GM23338 (cell line): ENCODE data around the gene MOK. TPM values are rescaled to one million over a fixed set of nuclear protein-coding genes. Genes with fewer than 3 reads are reported as not detected.

ENCODE experiments used
- ATAC-seq: fragments of 200-7000 bp; cut with Tn5 transposase; 3 replicates; pipeline ENCODE4 v1.9.1; 2020
- DNase-seq: peaks from one replicate; pipeline ENCODE4 v3.0.0-alpha.2; 2015; ENCODE audit warnings: low spot score
- H2AFZ ChIP-seq: fragments of 200-600 bp; sonication (generic); 2 replicates; pipeline ENCODE4 v1.8.0; 2016; ENCODE audit warnings: antibody characterized with exemption, mild to moderate bottlenecking, moderate library complexity
- H3F3A ChIP-seq: fragments of 200-600 bp; sonication (generic); replicated peaks from 2 replicates; pipeline ENCODE4 v1.8.0; 2017; ENCODE audit warnings: antibody characterized with exemption, mixed run types, low read depth
- H3K27ac ChIP-seq: fragments of 200-600 bp; sonication (generic); 2 replicates; pipeline ENCODE4 v1.6.1; 2016; ENCODE audit warnings: low read depth
- H3K27me3 ChIP-seq: fragments of 200-600 bp; sonication (generic); 2 replicates; pipeline ENCODE4 v1.8.0; 2016; ENCODE audit warnings: mild to moderate bottlenecking, mixed run types, moderate library complexity; ENCODE audit not compliant: insufficient read depth
- H3K36me3 ChIP-seq: fragments of 200-600 bp; sonication (generic); 2 replicates; pipeline ENCODE4 v1.8.0; 2016; ENCODE audit warnings: mild to moderate bottlenecking; ENCODE audit not compliant: insufficient read depth
- H3K4me1 ChIP-seq: fragments of 200-600 bp; sonication (generic); 2 replicates; pipeline ENCODE4 v1.8.0; 2016; ENCODE audit warnings: mild to moderate bottlenecking, moderate library complexity; ENCODE audit not compliant: insufficient read depth
- H3K4me2 ChIP-seq: fragments of 200-600 bp; sonication (generic); 2 replicates; pipeline ENCODE4 v1.7.1; 2017; ENCODE audit warnings: mixed run types
- H3K4me3 ChIP-seq: fragments of 200-600 bp; sonication (generic); 2 replicates; pipeline ENCODE4 v1.6.1; 2016; ENCODE audit warnings: mixed run types
- H3K79me2 ChIP-seq: fragments of 200-600 bp; sonication (generic); replicated peaks from 2 replicates; pipeline ENCODE4 v1.8.0; 2017; ENCODE audit warnings: mild to moderate bottlenecking; ENCODE audit not compliant: insufficient read depth
- H3K9me2 ChIP-seq: fragments of 200-600 bp; sonication (generic); 2 replicates; pipeline ENCODE4 v1.8.0; 2017; ENCODE audit not compliant: insufficient read depth
- H4K20me1 ChIP-seq: fragments of 200-600 bp; sonication (generic); replicated peaks from 2 replicates; pipeline ENCODE4 v1.8.0; 2017; ENCODE audit warnings: mild to moderate bottlenecking; ENCODE audit not compliant: insufficient read depth
- H3K27ac Mint-ChIP-seq: 2 replicates; pipeline ENCODE4 v1.8.0; 2020; ENCODE audit warnings: inconsistent platforms, mild to moderate bottlenecking, moderate library complexity, mixed read lengths
- H3K27me3 Mint-ChIP-seq: 3 replicates; pipeline ENCODE4 v1.8.0; 2022; ENCODE audit warnings: low read depth, mild to moderate bottlenecking, moderate library complexity, mixed read lengths, inconsistent platforms; ENCODE audit not compliant: insufficient read depth, poor library complexity
- H3K36me3 Mint-ChIP-seq: 3 replicates; pipeline ENCODE4 v1.8.0; 2021; ENCODE audit warnings: low read depth, mild to moderate bottlenecking, inconsistent platforms, moderate library complexity, mixed read lengths
- H3K4me1 Mint-ChIP-seq: 3 replicates; pipeline ENCODE4 v1.8.0; 2020; ENCODE audit warnings: mild to moderate bottlenecking, inconsistent platforms, mixed read lengths
- H3K4me3 Mint-ChIP-seq: 3 replicates; pipeline ENCODE4 v1.8.0; 2021; ENCODE audit warnings: moderate library complexity, mild to moderate bottlenecking, inconsistent platforms, mixed read lengths
- H3K9me3 Mint-ChIP-seq: 3 replicates; pipeline ENCODE4 v1.8.0; 2020; ENCODE audit warnings: moderate library complexity, mild to moderate bottlenecking, inconsistent platforms, mixed read lengths
- CREB1 ChIP-seq: fragments of 250-450 bp; sonication (Bioruptor Pico); IDR thresholded peaks from 2 replicates; pipeline ENCODE4 v1.5.0; 2020; ENCODE audit warnings: low read depth, mild to moderate bottlenecking, moderate library complexity
- EZH2 ChIP-seq: fragments of 200-600 bp; sonication (generic); IDR thresholded peaks from one replicate; pipeline ENCODE4 v1.8.0; 2017; ENCODE audit warnings: antibody characterized with exemption, mild to moderate bottlenecking, low read depth; ENCODE audit not compliant: unreplicated experiment
- EZH2phosphoT487 ChIP-seq: fragments of 200-600 bp; sonication (generic); IDR thresholded peaks from one replicate; pipeline ENCODE4 v1.8.1; 2018; ENCODE audit warnings: antibody characterized with exemption; ENCODE audit not compliant: unreplicated experiment
- JUNB ChIP-seq: IDR thresholded peaks from one replicate; pipeline ENCODE4 v1.6.1; 2016; ENCODE audit warnings: antibody characterized with exemption; ENCODE audit not compliant: unreplicated experiment
- NANOG ChIP-seq: IDR thresholded peaks from 2 replicates; pipeline ENCODE4 v1.6.1; 2016; ENCODE audit warnings: antibody characterized with exemption, borderline replicate concordance
- POLR2AphosphoS5 ChIP-seq: IDR thresholded peaks from 2 replicates; pipeline ENCODE4 v1.6.1; 2016; ENCODE audit warnings: antibody characterized with exemption, low read depth
- STAT1 ChIP-seq: IDR thresholded peaks from one replicate; pipeline ENCODE4 v1.6.1; 2016; ENCODE audit warnings: antibody characterized with exemption; ENCODE audit not compliant: unreplicated experiment
- ZNF114 ChIP-seq: fragments of 250-450 bp; sonication (Bioruptor Pico); IDR thresholded peaks from 2 replicates; pipeline ENCODE4 v1.5.0; 2020; ENCODE audit warnings: mild to moderate bottlenecking, moderate library complexity
- ZNF331 ChIP-seq: fragments of 250-450 bp; sonication (Bioruptor Pico); IDR thresholded peaks from 2 replicates; pipeline ENCODE4 v1.5.0; 2020; ENCODE audit warnings: low read depth, mild to moderate bottlenecking, moderate library complexity
- polyA plus RNA-seq: library from polyadenylated mRNA; unstranded; fragments of >200 nt; fragmentation: Nextera tagmentation; extraction: Ambion mirVana; gene quantifications from 2 replicates; pipeline ENCODE4 v1.2.1, GENCODE V29; 2016
- total RNA-seq: library from RNA; depleted of rRNA; stranded (reverse); fragments of >200 nt; shearing (Covaris generic); gene quantifications from 2 replicates; pipeline ENCODE4 v1.2.3, GENCODE V29; 2014
- TF ChIP-seq, protein P1 (sequence below): IDR thresholded peaks from one replicate; pipeline ENCODE4 v1.6.1; 2018; ENCODE audit warnings: antibody characterized with exemption; ENCODE audit not compliant: unreplicated experiment
- TF ChIP-seq, protein P2 (sequence below), 2 experiments: fragments of 200-600 bp in 1 of 2; sonication (generic) in 1 of 2; conservative IDR thresholded peaks; 2 replicates each; pipeline versions ENCODE4 v1.5.1 to v1.6.1; 2016 to 2017; ENCODE audit warnings: antibody characterized with exemption in 2 of 2, low read depth in 2 of 2, mild to moderate bottlenecking in 2 of 2, moderate library complexity in 1 of 2
- TF ChIP-seq, protein P3 (sequence below): fragments of 250-450 bp; sonication (Bioruptor Pico); IDR thresholded peaks from 2 replicates; pipeline ENCODE4 v1.5.0; 2020; ENCODE audit warnings: mild to moderate bottlenecking, moderate library complexity
- TF ChIP-seq, protein P4 (sequence below): IDR thresholded peaks from 2 replicates; pipeline ENCODE4 v1.6.1; 2016; ENCODE audit warnings: antibody characterized with exemption

MOK gene
- total and polyA plus RNA-seq, 2 experiments from 2014 or later: 3.1 TPM

DNA sequence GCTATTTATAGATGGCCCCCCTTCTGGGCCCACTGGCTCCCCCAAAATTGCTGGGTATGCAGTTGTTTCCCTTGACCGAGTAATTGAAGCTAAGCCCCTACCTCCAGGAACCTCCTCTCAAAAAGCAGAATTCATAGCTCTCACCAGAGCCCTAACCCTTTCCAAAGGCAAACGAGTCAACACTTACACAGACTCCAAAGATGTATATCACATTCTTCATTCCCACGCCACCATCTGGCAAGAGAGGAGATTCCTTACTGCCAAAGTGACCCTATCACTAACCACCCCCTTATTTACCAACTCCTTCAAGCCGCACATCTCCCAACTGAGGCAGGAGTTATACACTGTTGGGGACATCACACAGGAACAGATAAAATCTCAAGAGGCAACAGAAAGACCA lies 66.8 kb downstream of the MOK start:
- Mint-ChIP-seq H3K36me3 (peaks cover 3% of the 10 kb centered on the region; the same call in 1 of the 3 replicates), H3K9me3 (no peaks in the 10 kb centered on the region; the same call in 2 of the 3 replicates), H3K4me3 (no peak overlapping the region), H3K27me3 (no peaks in the 10 kb centered on the region), H3K27ac (no peak overlapping the region), H3K4me1 (no peaks in the 10 kb centered on the region; the same call in 2 of the 3 replicates)
- Histone ChIP-seq H3K27ac (no peak overlapping the region), H3K27me3 (no peaks in the 10 kb centered on the region), H4K20me1 (no peaks in the 10 kb centered on the region), H3K79me2 (no peaks in the 10 kb centered on the region), H2AFZ (no peak overlapping the region), H3K4me3 (no peak overlapping the region), H3K4me1 (peaks cover 11% of the 10 kb centered on the region), H3K4me2 (no peak overlapping the region), H3K9me2 (no peaks in the 10 kb centered on the region), H3K36me3 (no peaks in the 10 kb centered on the region), H3F3A (no peaks in the 10 kb centered on the region)
- ATAC-seq (no peak), DNase-seq (no peak)
- no peak for TF ChIP-seq JUNB
- TF ChIP-seq, protein P1, sequence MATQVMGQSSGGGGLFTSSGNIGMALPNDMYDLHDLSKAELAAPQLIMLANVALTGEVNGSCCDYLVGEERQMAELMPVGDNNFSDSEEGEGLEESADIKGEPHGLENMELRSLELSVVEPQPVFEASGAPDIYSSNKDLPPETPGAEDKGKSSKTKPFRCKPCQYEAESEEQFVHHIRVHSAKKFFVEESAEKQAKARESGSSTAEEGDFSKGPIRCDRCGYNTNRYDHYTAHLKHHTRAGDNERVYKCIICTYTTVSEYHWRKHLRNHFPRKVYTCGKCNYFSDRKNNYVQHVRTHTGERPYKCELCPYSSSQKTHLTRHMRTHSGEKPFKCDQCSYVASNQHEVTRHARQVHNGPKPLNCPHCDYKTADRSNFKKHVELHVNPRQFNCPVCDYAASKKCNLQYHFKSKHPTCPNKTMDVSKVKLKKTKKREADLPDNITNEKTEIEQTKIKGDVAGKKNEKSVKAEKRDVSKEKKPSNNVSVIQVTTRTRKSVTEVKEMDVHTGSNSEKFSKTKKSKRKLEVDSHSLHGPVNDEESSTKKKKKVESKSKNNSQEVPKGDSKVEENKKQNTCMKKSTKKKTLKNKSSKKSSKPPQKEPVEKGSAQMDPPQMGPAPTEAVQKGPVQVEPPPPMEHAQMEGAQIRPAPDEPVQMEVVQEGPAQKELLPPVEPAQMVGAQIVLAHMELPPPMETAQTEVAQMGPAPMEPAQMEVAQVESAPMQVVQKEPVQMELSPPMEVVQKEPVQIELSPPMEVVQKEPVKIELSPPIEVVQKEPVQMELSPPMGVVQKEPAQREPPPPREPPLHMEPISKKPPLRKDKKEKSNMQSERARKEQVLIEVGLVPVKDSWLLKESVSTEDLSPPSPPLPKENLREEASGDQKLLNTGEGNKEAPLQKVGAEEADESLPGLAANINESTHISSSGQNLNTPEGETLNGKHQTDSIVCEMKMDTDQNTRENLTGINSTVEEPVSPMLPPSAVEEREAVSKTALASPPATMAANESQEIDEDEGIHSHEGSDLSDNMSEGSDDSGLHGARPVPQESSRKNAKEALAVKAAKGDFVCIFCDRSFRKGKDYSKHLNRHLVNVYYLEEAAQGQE: no peak
- no peak for TF ChIP-seq POLR2AphosphoS5
- no peak for TF ChIP-seq EZH2
- TF ChIP-seq, protein P2, sequence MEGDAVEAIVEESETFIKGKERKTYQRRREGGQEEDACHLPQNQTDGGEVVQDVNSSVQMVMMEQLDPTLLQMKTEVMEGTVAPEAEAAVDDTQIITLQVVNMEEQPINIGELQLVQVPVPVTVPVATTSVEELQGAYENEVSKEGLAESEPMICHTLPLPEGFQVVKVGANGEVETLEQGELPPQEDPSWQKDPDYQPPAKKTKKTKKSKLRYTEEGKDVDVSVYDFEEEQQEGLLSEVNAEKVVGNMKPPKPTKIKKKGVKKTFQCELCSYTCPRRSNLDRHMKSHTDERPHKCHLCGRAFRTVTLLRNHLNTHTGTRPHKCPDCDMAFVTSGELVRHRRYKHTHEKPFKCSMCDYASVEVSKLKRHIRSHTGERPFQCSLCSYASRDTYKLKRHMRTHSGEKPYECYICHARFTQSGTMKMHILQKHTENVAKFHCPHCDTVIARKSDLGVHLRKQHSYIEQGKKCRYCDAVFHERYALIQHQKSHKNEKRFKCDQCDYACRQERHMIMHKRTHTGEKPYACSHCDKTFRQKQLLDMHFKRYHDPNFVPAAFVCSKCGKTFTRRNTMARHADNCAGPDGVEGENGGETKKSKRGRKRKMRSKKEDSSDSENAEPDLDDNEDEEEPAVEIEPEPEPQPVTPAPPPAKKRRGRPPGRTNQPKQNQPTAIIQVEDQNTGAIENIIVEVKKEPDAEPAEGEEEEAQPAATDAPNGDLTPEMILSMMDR (conservative IDR thresholded peaks at IDR 0.05; ENCODE audit: low read depth in 2 of 2): no peak
- TF ChIP-seq EZH2phosphoT487: no peak
- TF ChIP-seq ZNF331 (CRISPR knock-in tag): no peak
- TF ChIP-seq, protein P3, sequence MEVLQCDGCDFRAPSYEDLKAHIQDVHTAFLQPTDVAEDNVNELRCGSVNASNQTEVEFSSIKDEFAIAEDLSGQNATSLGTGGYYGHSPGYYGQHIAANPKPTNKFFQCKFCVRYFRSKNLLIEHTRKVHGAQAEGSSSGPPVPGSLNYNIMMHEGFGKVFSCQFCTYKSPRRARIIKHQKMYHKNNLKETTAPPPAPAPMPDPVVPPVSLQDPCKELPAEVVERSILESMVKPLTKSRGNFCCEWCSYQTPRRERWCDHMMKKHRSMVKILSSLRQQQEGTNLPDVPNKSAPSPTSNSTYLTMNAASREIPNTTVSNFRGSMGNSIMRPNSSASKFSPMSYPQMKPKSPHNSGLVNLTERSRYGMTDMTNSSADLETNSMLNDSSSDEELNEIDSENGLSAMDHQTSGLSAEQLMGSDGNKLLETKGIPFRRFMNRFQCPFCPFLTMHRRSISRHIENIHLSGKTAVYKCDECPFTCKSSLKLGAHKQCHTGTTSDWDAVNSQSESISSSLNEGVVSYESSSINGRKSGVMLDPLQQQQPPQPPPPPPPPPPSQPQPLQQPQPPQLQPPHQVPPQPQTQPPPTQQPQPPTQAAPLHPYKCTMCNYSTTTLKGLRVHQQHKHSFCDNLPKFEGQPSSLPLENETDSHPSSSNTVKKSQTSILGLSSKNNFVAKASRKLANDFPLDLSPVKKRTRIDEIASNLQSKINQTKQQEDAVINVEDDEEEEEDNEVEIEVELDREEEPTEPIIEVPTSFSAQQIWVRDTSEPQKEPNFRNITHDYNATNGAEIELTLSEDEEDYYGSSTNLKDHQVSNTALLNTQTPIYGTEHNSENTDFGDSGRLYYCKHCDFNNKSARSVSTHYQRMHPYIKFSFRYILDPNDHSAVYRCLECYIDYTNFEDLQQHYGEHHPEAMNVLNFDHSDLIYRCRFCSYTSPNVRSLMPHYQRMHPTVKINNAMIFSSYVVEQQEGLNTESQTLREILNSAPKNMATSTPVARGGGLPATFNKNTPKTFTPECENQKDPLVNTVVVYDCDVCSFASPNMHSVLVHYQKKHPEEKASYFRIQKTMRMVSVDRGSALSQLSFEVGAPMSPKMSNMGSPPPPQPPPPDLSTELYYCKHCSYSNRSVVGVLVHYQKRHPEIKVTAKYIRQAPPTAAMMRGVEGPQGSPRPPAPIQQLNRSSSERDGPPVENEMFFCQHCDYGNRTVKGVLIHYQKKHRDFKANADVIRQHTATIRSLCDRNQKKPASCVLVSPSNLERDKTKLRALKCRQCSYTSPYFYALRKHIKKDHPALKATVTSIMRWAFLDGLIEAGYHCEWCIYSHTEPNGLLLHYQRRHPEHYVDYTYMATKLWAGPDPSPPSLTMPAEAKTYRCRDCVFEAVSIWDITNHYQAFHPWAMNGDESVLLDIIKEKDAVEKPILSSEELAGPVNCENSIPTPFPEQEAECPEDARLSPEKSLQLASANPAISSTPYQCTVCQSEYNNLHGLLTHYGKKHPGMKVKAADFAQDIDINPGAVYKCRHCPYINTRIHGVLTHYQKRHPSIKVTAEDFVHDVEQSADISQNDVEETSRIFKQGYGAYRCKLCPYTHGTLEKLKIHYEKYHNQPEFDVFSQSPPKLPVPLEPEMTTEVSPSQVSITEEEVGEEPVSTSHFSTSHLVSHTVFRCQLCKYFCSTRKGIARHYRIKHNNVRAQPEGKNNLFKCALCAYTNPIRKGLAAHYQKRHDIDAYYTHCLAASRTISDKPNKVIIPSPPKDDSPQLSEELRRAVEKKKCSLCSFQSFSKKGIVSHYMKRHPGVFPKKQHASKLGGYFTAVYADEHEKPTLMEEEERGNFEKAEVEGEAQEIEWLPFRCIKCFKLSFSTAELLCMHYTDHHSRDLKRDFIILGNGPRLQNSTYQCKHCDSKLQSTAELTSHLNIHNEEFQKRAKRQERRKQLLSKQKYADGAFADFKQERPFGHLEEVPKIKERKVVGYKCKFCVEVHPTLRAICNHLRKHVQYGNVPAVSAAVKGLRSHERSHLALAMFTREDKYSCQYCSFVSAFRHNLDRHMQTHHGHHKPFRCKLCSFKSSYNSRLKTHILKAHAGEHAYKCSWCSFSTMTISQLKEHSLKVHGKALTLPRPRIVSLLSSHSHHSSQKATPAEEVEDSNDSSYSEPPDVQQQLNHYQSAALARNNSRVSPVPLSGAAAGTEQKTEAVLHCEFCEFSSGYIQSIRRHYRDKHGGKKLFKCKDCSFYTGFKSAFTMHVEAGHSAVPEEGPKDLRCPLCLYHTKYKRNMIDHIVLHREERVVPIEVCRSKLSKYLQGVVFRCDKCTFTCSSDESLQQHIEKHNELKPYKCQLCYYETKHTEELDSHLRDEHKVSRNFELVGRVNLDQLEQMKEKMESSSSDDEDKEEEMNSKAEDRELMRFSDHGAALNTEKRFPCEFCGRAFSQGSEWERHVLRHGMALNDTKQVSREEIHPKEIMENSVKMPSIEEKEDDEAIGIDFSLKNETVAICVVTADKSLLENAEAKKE (CRISPR knock-in tag): no peak
- no peak for TF ChIP-seq CREB1 (CRISPR knock-in tag)
- TF ChIP-seq, protein P4, sequence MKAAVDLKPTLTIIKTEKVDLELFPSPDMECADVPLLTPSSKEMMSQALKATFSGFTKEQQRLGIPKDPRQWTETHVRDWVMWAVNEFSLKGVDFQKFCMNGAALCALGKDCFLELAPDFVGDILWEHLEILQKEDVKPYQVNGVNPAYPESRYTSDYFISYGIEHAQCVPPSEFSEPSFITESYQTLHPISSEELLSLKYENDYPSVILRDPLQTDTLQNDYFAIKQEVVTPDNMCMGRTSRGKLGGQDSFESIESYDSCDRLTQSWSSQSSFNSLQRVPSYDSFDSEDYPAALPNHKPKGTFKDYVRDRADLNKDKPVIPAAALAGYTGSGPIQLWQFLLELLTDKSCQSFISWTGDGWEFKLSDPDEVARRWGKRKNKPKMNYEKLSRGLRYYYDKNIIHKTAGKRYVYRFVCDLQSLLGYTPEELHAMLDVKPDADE: no peak
- no peak for TF ChIP-seq NANOG
- no peak for TF ChIP-seq ZNF114 (CRISPR knock-in tag)
- TF ChIP-seq STAT1: no peak
